HG03175 (cell line): Measurements from ENCODE around the gene UST.
"Not testable (repeated sequence)": the region's sequence is repeated elsewhere in the genome, so short reads cannot be mapped to it uniquely, and the experiment has no call there.

Experiments used
- ATAC-seq: cut with Tn5 transposase; IDR thresholded peaks from one replicate; pipeline ENCODE4 v1.9.1; 2021; ENCODE audit warnings: mild to moderate bottlenecking, moderate library complexity; ENCODE audit not compliant: unreplicated experiment

Gene UST

GRCh38 chr6:148996815-148997214 lies 250.0 kb downstream of the UST start:
- no peak for ATAC-seq

DNA sequence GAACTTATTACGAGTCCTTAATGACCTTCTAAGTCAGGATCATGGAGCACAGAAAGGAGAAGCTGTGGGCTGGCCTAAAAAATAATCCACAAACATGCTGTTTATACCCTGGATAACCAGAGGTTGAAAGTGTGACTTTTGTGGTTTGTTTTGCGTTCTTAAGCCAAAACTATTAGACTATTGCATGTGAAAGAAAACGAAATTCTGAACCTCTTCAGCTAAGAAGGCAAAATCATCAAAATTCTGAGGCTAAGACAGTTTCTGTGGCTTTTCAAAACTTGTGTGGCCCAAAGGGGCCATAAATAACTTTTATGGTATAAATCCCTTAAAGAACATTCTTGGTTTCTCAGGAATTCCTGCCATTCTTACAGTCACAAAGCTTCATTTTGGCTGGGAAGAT lies 251.0 kb downstream of the UST start:
- ATAC-seq = no peak

DNA sequence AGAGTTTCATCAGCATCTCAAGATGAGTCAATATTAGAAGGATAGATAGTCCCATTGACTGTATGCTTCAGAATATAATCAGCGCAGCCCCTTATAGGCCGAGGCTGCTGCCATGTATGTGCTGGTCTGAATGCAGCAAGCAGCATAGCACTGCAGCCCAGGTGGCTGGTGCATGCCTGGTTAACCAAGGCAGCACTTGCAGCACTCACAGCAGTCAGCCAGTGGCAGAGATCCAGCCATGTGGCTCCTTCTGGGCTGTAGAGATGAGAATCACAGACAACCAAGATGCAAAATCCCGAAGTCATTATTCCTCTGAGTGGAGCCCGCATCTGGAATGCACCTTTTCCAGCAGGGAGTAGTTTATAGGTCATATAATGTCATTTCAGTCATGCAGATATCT lies 251.9 kb downstream of the UST start:
- no peak for ATAC-seq

DNA sequence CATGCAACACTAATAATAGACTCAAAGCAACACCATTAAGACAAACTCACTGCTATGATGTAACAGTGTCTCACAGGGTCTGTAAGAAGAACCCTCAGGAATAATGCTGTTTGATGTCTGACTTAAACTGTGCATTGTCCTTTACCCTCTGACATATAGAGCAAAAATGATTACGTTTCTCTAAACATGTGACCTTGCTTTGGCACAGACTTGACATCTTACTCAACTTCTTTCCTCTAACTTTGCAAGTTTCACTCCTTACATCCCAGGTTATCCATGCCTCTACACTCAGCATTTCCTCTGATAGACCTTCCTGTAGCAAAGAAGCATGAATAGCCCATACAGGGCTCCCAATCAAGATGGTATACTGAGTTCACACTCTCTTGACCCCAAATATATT lies 252.7 kb downstream of the UST start:
- no peak for ATAC-seq

- ATAC-seq = no peak
Observed at GRCh38 chr6:148999929-149000468, 253.2 kb downstream of the UST start.

GRCh38 chr6:149001422-149001821 lies 254.6 kb downstream of the UST start:
- no peak for ATAC-seq

GRCh38 chr6:149003560-149003959 lies 256.7 kb downstream of the UST start:
- no peak for ATAC-seq

- ATAC-seq = no peak
Observed at GRCh38 chr6:149004664-149005063, 257.8 kb downstream of the UST start.

DNA sequence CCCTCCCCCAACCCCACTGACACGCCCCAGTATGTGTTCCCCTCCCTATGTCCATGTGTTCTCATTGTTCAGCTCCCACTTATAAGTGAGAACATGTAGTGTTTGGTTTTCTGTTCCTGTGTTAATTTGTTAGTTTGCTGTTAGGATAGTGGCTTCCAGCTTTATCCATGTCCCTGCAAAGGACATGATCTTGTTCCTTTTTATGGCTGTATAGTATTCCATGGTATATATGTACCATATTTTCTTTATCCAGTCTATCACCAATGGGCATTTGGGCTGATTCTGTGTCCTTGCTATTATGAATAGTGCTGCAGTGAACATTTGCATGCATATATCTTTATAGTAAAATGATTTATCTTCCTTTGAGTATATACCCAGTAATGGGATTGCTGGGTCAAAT lies 259.4 kb downstream of the UST start:
- ATAC-seq = not testable (repeated sequence)

DNA sequence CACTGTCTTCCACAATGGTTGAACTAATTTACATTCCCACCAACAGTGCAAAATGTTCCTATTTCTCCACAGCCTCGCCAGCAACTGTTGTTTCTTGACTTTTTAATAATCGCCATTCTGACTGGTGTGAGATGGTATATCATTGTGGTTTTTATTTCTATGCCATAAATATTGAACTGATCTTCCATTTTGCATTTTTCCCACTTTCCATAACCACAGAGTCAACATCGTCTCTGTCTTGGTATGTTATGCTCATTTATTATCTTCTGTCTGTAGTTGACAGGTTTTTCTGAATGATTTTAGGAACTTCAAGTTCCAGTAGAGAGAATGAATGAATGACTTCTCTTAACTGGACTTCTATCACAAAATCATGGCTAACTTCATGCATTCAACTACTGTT lies 259.8 kb downstream of the UST start:
- no peak for ATAC-seq

GRCh38 chr6:149007846-149008245 lies 261.0 kb downstream of the UST start:
- ATAC-seq = no peak

DNA sequence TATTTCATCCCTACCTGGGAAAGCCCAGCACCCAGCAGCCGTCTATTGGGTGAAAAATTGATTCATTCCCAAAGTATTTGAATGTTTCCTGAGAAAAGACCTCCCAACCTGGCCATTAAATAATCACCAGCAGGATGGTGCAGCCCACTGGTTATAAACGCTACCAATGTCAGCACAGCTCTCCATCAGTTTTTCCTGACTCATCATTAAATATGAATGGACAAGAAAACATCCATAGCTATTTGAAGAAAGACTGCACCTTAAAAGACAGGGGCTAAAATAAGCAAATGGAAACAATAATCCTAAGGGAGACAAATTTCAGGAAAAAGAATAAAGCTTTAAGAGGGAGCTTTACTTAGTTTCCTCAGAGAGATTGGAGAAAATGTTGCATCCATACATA lies 261.9 kb downstream of the UST start:
- ATAC-seq = no peak

DNA sequence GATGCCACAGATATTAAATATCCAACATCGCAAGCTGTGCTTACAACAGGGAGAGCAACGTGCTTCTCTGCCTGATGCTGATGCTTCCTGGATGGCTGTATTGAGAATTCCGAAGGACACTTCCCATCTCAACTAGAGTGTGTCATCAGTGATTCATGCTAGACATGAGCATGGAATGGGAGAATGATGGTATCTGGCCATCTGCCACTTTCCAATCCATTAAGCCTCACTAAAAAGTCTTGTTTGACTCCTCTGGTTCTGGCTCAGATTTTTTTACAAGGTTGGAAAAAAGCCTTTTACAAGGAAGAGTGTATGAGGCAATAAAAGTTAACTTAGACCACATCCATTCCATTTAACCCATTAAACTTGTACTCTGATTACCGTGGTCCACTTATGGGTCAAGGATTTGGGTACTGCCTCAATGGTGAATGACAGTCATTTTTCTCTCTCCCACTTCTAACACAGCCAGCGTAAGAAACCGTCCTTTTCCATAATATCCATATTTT lies 265.3 kb downstream of the UST start:
- ATAC-seq = no peak

DNA sequence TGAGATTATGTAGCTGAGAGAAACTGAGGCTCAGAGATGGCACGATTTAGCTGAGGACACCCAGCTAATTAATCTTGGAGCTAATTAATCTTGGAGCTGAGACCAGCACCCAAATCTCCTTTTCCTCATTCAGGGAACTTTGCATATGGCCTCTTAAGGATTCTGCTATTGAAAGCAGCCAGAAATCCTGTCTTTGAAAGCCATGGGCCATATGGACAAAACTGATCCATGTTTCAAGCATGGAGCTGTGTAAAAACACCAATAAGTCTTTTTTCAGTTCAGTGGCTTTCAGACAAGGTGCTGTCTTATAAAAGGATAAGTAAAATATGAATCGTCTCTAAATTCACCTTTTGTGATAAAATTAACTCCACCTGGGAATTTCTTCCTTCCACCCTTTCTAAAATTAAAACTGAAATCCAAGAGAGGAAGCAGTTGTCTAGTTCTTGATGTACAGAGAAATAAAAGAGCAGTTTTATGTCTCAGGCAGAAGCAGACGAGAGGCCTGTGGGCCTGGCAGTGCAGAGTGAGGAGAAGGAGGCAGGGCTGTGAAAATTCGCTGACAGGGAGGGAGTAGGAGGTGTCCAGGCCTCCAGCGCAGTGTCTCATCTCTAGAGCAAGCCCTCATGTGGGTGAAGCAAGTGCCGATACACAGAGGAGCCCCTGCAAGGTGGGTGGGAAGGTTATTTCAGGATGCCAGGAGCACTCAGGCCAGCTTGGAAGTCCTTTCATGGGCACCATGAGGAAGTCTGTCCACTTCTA lies 266.9 kb downstream of the UST start:
- no peak for ATAC-seq

GRCh38 chr6:149014631-149015534 lies 268.1 kb downstream of the UST start:
- no peak for ATAC-seq

DNA sequence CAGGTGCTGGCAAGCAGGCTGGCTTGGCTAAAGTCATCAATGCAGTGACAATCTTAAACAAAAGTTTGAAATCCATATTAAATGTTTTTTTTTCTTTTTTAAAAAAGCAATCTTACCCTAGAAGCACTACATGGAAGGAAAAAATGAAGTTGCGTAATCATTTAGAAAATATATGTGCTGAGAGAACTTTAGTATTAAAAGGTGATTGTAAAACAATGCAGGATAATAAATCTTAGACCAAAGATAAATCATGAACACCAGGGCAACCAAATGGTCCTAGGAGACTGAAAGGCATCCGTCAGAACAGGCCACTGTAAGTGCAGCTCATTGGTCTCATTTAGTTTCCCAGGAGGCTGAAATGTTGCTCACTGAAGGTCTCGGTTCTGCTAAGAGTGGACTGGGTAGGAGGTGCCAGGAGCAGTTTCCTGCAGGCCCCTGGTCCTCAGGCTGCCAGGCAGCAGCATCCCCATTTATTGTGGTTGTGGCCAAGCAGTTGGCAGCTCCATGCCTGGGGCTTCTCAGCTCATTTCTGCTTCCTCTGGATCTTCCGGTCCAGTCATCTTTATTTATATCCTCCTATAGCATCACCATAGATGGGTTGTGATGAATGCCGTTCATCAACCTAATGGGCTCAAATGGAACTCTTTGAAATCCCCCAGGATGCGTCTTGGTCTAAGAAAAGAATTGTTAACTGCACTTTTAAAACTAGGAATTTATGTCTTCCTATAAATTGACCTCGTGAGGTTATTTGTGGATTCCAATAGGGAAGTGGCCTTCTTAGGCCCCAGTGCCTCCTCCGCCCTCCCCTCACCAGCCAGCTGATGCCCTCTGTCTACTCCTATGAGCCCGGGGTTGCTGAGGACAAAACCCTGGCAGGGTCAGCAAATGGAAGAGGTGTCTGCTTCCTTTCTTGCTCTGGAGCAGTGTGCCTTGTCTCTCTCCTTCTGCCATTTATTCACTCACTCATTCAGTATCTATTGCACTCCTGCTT lies 269.0 kb downstream of the UST start:
- ATAC-seq = no peak

- no peak for ATAC-seq
Observed at GRCh38 chr6:149016716-149017115, 269.9 kb downstream of the UST start.

DNA sequence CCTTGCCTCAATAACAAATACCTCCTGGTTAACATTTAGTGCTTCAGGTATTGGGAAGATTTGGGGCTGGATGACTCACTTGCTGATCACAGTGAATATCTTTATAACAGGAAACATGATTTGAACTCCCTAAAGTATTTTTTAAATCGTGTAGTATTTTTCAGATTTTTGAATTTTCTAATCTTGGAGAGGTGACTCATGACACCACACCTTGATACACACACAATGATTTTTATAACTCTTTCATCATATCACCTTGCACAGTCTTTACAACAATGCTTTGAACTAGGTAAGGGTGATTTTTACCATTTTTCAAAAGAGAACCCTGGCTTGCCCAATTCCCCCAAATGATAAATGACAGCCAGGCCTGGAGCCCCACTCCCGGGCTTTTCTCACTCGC lies 273.5 kb downstream of the UST start:
- no peak for ATAC-seq

GRCh38 chr6:149024361-149024760 lies 277.5 kb downstream of the UST start:
- ATAC-seq = no peak

GRCh38 chr6:149025061-149025460 lies 278.2 kb downstream of the UST start:
- no peak for ATAC-seq
